HG02870 (cell line): ENCODE measurements around the gene ZIC5.

ENCODE experiments used
- ATAC-seq: cut with Tn5 transposase; IDR thresholded peaks from one replicate; pipeline ENCODE4 v1.9.1; 2021; ENCODE audit warnings: mild to moderate bottlenecking, moderate library complexity; ENCODE audit not compliant: unreplicated experiment

The ZIC5 gene

GRCh38 chr13:99987154-99988019 is 15.8 kb upstream of the ZIC5 start:
- ATAC-seq, result no peak

- no peak for ATAC-seq
These were observed 15.2 kb upstream of the ZIC5 start for GRCh38 chr13:99986741-99987140.

- no peak for ATAC-seq
These were observed 14.4 kb upstream of the ZIC5 start for GRCh38 chr13:99985886-99986527.

GRCh38 chr13:99985241-99985874 is 13.8 kb upstream of the ZIC5 start:
- ATAC-seq, result no peak

- no peak for ATAC-seq
These were observed 13.1 kb upstream of the ZIC5 start for GRCh38 chr13:99984461-99985240.

GRCh38 chr13:99983499-99984401 is 12.2 kb upstream of the ZIC5 start:
- no peak for ATAC-seq

GRCh38 chr13:99982731-99983498 is 11.3 kb upstream of the ZIC5 start:
- ATAC-seq, result no peak

GRCh38 chr13:99982036-99982730 is 10.6 kb upstream of the ZIC5 start:
- ATAC-seq, result no peak

GRCh38 chr13:99981735-99982035 is 10.1 kb upstream of the ZIC5 start, which contains the start of gene ZIC2:
ZIC2 (plus strand) TSS chr13:99981784; CDS start chr13:99982065, 281 bp downstream.
- no peak for ATAC-seq

- ATAC-seq, result no peak
These were observed 9.5 kb upstream of the ZIC5 start for GRCh38 chr13:99980824-99981734.

- no peak for ATAC-seq
These were observed 8.7 kb upstream of the ZIC5 start for GRCh38 chr13:99980201-99980823.

GRCh38 chr13:99979453-99980200 is 8.1 kb upstream of the ZIC5 start:
- no peak for ATAC-seq

GRCh38 chr13:99978799-99979452 is 7.4 kb upstream of the ZIC5 start:
- no peak for ATAC-seq

GRCh38 chr13:99977912-99978798 is 6.6 kb upstream of the ZIC5 start:
- ATAC-seq, result no peak

- ATAC-seq, result no peak
These were observed 5.9 kb upstream of the ZIC5 start for GRCh38 chr13:99977334-99977911.
